ENCODE data around the gene GHR.
"Not testable (repeated sequence)": the region's sequence is repeated elsewhere in the genome, so short reads cannot be mapped to it uniquely, and the experiment has no call there.

The GHR gene

GRCh38 chr5:42666869-42667268, 243.6 kb downstream of the GHR start:
- H3K4me3 ChIP-seq (ENCODE audit: low read depth, low read length), result no peak overlapping the region
- DNase-seq (ENCODE audit: low read depth), result no peak

GRCh38 chr5:42668254-42668653, 245.0 kb downstream of the GHR start:
- no peak overlapping the region for H3K4me3 ChIP-seq (ENCODE audit: low read depth, low read length)
- TF ChIP-seq, protein P1, sequence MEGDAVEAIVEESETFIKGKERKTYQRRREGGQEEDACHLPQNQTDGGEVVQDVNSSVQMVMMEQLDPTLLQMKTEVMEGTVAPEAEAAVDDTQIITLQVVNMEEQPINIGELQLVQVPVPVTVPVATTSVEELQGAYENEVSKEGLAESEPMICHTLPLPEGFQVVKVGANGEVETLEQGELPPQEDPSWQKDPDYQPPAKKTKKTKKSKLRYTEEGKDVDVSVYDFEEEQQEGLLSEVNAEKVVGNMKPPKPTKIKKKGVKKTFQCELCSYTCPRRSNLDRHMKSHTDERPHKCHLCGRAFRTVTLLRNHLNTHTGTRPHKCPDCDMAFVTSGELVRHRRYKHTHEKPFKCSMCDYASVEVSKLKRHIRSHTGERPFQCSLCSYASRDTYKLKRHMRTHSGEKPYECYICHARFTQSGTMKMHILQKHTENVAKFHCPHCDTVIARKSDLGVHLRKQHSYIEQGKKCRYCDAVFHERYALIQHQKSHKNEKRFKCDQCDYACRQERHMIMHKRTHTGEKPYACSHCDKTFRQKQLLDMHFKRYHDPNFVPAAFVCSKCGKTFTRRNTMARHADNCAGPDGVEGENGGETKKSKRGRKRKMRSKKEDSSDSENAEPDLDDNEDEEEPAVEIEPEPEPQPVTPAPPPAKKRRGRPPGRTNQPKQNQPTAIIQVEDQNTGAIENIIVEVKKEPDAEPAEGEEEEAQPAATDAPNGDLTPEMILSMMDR (IDR thresholded peaks at IDR 0.05; ENCODE audit: low read depth, low read length, missing control alignments), result no peak
- no peak for DNase-seq (ENCODE audit: low read depth)

More at GRCh38 chr5:42666869-42667268, 243.6 kb downstream of the GHR start:
- TF ChIP-seq, protein P1 (IDR thresholded peaks at IDR 0.05; ENCODE audit: low read depth, low read length, missing control alignments), result no peak

GRCh38 chr5:42672925-42673324, 249.7 kb downstream of the GHR start:
- TF ChIP-seq, protein P1 (IDR thresholded peaks at IDR 0.05; ENCODE audit: low read depth, low read length, missing control alignments), result no peak
- no peak overlapping the region for H3K4me3 ChIP-seq (ENCODE audit: low read depth, low read length)
- no peak for DNase-seq (ENCODE audit: low read depth)

GRCh38 chr5:42675602-42676001, 252.4 kb downstream of the GHR start:
- no peak for DNase-seq (ENCODE audit: low read depth)
- TF ChIP-seq, protein P1 (IDR thresholded peaks at IDR 0.05; ENCODE audit: low read depth, low read length, missing control alignments), result no peak

DNA sequence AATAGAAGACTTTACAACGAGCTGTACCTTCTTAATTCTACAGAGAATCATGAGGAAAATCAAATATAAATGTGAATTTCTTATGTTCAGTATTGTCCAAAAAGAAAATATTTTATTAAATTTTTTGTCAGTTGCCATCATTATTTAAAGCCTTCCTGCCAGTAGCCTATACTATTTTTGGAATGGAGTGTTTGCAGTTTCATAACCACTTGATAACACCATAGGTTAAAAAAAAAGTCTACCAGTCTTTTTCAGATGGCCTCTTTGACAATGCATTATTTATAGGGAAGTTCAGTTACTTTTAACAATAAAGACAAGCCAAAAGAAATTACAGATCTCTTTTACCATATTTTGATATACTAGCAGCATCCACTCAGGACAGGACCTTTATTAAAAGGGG, 253.1 kb downstream of the GHR start:
- TF ChIP-seq, protein P1 (IDR thresholded peaks at IDR 0.05; ENCODE audit: low read depth, low read length, missing control alignments), result no peak
- no peak for DNase-seq (ENCODE audit: low read depth)
- H3K4me3 ChIP-seq (ENCODE audit: low read depth, low read length), result no peak overlapping the region

More at GRCh38 chr5:42675602-42676001, 252.4 kb downstream of the GHR start:
- no peak overlapping the region for H3K4me3 ChIP-seq (ENCODE audit: low read depth, low read length)

DNA sequence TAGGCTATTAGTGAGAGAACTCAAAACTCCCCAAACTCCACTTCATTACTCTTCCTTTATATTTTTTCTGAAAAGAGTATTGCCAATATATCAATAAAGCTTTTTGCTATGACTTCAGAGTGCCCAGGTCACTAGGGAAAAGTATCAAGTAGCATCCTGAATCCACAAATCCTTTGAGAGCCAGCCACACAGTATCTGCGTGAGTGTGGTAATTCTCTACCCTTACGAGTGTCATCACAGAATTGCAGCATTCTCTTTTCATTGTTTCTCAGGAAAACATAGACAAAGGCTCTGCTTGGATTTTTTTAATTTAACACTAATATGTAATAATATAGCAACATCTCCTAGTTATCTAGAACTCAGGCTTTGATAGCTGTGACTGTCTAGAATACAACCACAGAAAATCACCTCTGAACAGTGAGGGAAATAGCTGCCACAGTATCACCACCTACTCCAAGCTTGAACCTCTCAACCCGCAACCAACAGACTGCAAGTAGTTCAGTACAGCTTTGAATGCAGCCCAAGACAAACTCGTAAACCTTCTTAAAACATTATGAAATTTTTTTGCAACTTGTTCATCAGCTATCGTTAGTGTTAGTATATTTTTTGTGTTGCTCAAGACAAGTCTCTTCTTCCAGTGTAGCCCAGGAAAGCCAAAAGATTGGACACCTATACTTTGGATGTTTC, 254.1 kb downstream of the GHR start:
- TF ChIP-seq, protein P1 (IDR thresholded peaks at IDR 0.05; ENCODE audit: low read depth, low read length, missing control alignments), result no peak
- DNase-seq (ENCODE audit: low read depth), result no peak
- no peak overlapping the region for H3K4me3 ChIP-seq (ENCODE audit: low read depth, low read length)

GRCh38 chr5:42680046-42680445, 256.8 kb downstream of the GHR start:
- TF ChIP-seq, protein P1 (IDR thresholded peaks at IDR 0.05; ENCODE audit: low read depth, low read length, missing control alignments), result no peak
- DNase-seq (ENCODE audit: low read depth), result no peak
- H3K4me3 ChIP-seq (ENCODE audit: low read depth, low read length), result no peak overlapping the region

DNA sequence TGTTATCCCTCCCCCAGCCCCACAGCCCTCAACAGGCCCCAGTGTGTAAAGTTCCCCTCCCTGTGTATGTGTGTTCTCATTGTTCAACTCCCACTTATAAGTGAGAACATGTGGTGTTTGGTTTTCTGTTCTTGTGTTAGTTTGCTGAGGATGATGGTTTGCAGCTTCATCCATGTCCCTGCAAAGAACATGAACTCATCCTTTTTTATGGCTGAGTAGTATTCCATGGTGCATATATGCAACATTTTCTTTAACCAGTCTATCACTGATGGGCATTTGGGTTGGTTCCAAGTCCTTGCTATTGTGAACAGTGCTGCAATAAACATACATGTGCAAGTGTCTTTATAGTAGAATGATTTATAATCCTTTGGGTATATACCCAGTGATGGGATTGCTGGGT, 261.8 kb downstream of the GHR start:
- not testable (repeated sequence) for DNase-seq (ENCODE audit: low read depth); H3K4me3 ChIP-seq (ENCODE audit: low read depth, low read length)
